Measurements from ENCODE around the gene SPTLC2.

The SPTLC2 gene

DNA sequence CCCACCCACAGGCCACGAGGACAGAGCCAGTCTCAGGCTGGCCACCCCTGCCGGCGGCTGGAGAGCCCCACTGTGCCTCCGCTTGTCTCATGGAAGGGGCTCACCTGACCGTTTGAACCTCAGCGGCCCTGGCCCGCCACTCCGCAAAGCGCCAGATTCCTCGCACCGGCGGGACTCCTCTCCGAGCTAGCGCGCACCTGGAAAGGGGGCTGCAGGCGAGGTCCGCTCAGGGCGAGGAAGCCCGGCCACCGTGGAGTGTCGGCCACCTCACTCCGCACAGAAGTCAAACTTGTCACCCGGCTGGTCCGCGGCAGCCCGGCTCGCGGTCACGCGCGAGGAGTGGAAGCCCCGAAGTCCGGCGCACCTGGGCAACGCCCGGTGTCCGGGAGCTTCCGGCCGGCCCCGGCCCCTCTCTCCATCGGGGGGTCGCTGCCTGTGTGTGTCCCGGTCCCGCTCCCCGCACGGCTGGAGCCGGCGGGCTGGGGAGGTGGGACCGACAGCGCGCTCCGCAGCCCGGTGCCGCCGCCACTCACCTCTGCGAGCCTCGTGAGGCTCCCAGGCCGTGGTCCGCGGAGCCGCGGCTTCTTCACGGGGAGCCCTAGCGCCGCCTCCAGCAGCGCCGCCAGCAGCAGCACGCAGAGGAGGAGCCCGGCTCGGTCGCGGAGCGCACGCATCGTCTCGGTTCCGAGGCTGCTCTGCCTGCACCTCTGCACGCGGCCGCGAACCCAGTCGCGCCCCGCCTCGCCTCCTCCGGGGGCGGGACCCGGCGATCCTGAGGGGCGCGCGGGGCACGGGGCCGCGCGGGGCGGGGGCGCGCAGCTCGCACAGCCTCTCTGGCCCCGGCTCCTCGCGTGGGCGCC lies 118.1 kb downstream of the SPTLC2 start, which contains the start of gene ISM2:
Gene ISM2, minus strand, starts transcription at position 697 of the 860 bp plus-strand sequence. Its CDS starts 23 bp downstream, at position 674.
- DNase-seq: peak; percentile 44

DNA sequence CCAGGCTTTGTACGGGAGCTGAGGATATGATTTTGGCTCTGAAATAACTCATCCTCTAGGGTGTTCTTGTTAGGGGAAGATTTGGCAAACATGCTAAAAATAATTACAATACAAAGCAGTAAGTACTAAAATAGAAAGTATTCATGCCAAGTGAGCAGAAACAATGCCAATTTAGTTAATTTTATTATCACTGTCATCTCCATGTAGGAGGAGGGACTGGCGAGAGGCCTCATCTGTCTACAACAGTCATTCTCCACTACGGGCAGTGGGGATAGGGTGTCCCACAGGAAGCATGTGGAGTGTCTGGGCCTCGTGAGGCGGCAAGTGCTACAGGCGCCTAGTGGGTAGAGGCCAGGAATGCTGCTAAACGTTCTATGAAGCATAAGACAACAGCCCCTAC lies 121.1 kb downstream of the SPTLC2 start:
- no peak for DNase-seq

DNA sequence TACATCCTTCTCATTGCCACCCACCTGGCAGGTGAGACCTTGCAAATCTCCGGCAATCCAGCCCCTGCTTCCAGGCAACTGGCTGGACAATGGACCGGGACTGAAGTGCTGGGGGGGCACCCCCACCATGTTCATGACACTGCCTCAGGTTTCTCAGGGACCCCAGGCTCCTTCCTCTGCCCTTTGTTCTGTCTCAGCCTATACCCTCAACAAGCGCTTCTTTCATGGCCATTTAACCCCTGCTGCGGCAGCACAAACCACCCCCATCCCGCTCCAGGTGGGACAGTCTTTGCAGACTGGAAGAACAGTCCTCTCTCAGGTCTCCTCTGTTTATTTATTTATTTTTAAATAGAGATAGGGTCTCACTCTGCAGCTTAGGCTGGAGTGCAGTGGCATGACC lies 125.4 kb downstream of the SPTLC2 start:
- DNase-seq: no peak

DNA sequence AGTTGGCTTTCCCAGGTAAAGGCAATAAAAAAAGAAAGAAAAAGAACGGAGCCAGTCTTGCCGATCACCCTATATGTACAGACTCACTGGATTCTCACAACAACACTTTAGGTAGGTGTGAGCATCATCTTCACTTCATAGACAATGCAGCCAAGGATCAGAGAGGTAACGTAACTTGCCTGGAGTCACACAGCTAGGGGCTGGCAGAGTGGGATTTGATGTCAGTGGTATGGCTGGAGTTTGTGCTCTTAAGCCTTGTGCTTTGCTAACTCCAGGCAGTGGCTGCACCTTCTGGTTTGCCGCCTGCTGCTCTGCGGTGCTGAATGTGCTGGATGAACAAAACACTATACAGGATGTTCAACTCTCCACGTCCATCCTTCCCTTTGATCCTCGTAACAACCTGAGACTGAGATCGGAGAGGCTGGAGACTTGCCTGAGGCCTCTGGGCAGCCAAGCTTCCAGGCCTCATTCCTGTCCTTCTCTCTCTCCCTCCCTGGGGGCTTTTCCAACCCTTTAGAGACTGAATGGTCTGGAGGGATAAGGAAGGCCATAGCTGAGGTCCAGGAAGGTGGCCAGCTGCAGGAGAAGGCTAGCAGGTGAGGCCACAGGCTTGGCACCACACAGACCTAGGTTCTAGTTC lies 126.0 kb downstream of the SPTLC2 start:
- no peak for DNase-seq

DNA sequence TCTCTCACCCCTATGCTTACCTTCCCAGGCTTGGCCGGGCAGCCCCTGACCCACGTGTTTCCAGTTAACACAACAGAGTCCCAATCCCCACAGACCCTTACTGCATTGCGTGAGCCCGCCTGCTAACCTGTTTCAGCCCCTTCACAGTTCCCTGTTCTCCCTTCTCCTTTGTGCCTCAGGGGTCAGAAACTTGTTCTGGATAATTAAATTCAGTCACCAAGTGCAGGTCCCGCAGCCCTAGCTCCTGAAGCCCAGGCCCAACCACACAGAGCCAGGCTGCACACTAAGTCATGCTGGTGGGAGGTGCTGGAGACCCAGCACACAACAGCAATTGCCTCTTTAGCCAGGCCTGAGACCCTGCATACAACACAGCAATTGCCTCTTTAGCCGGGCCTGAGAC lies 127.4 kb downstream of the SPTLC2 start:
- no peak for DNase-seq

DNA sequence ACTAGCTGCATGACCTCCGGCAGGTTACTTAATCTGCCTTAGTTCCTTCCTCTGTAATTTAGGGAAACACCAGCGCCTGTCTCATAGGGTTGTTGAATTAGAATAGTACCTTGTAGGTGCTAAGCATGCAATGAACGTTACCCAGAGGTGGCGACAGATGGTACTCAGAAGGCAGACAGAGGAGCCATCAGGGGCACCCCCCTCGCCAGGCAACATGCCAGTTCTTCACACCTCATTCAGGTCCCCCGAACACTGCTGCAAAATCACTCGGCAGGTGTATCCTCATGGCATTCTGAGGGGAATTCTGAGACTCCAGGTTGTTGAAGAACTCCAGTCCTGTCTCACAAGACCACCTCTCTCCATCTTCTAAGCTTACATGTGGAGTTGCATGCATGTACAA lies 127.9 kb downstream of the SPTLC2 start:
- no peak for DNase-seq

DNA sequence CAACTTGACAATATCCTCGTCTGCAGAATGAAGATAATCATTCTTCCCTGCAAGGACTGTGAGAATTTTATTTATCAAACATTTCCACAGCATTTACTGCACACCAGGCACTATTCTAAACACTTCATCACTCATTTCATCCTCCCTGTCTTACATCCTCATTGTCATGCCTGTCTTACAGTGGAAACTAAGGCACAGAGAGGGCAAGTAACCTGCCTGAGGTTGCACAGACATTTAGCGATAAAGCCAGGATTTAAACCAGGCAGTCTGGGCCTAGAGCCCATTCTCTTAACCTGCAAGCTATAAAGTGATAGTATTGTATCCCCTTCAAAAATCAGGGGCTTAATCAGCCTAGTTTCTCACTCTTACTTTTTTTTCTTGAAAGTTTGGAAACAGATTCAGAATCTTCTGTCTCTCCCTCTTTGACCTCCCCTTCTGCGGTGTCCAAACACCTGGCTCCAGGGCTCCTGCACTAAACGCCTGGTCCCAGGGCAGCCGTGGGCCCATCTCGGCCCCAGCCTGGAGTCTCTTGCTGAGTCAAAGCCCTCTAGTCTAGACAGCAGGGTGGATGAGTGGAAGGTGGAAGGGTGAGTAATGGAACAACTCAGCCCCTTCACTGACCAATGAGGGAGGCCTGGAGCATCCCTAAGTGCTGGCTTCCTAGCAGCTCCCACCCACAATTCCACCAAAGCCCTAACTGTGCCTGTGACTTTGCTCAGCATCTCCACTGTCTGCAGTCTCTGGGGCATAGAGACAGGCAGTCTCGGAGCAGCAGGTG lies 130.3 kb downstream of the SPTLC2 start:
- DNase-seq: no peak

DNA sequence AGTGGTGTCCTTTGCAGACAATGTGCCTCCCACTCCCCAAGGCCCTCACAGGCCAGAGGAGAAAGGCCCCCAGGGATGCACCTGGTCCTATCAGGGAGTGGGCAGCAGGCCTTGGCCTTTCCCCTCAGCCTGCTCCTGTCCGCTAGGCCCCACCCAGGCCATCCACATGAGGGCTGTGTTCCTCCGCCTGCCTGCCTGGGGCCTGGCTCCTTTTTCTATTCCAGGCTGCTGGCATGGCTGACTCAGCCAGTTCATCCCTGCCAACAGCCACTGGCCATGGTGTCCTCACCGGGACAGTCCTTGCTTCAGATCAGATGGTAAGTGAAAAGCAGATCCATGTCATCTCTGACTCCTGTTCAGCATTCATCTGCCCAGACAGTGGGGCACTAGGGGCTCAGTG lies 131.2 kb downstream of the SPTLC2 start:
- no peak for DNase-seq

GRCh38 chr14:77482422-77482821 lies 134.0 kb downstream of the SPTLC2 start:
- DNase-seq: no peak

DNA sequence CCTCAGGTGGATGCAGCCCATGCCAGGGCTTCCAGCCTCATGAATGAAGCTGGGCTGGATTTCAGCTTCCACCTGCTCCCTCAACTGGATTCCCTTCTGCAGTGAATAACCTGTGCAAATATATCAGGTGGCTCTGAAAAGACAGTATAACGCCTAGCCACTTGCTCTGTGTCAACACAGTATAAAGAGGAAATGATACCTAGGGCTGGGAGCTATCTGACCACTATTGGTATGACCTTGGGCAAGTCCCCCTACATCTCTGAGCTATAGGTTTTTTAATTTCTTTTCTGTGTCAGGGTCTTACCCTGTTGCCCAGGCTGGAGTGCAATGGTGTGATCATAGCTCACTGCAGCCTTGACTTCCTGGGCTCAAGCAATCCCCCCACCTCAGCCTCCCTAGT lies 137.6 kb downstream of the SPTLC2 start:
- no peak for DNase-seq

GRCh38 chr14:77478029-77478428 lies 138.4 kb downstream of the SPTLC2 start:
- no peak for DNase-seq

GRCh38 chr14:77475432-77476115 lies 140.9 kb downstream of the SPTLC2 start:
- DNase-seq: no peak

DNA sequence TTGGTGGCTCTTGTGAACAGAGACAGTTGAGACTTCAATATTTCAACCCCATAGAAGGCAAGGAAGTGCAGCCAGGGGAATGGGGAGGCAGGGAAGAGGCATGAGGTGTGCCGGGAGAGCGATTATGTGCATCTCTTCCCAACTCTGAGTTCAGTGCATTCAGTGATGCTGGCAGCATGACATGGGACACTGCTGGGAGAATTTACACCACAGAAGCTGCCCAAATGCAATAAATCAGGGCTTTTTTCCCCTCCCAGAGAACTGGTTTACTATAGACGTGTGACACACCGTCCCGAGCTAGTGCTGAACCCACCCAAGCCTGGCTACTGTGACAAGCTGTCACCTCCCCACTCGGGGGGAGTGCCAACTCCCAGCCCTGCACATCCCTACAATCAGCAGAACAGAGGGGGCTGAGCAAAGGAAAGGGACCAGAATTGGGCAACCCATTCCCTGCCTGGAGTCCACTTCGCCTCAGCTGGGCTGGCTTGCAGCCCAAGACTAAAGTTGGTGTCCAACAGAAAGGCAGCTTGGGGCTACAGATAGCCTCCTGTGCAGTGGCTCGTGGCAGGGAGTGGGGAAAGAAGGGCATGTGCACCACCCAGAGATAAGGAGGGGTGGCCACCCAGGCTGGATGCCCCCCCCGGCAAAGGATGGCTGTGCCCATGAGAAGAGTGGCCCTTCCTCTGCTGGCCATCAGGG lies 141.8 kb downstream of the SPTLC2 start:
- DNase-seq: no peak

GRCh38 chr14:77473921-77474320 lies 142.5 kb downstream of the SPTLC2 start:
- no peak for DNase-seq

DNA sequence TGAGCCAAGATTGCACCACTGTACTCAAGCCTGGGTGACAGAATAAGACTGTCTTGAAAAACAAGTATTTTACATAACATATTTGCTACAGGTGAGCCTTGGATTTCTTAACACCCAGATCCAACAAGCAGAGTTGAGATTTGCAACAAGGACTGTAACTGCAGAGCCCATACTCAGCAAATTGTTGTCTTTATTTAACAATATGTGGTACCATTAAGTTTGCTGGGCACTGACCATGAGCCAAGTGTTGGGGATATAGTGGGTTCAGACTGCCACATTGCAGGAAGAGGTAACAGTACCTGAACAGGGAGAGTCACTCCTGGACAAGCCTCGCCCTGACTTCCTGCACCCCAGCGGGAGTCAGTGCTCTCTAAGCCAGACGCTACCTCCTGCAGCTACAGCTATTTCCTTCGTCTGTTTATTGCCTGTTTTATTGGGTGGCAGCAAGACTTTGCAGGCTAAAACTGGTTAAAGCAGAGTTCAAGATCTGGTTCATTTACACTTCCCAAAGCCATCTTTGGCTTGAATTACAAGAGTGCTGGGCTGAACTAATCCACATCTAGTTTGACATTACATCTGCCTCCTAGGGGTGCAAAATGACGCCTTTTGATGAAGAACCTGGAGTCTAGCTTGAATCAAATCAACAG lies 146.1 kb downstream of the SPTLC2 start:
- DNase-seq: no peak

- DNase-seq: no peak
Measured at GRCh38 chr14:77469539-77469938, 146.9 kb downstream of the SPTLC2 start.

DNA sequence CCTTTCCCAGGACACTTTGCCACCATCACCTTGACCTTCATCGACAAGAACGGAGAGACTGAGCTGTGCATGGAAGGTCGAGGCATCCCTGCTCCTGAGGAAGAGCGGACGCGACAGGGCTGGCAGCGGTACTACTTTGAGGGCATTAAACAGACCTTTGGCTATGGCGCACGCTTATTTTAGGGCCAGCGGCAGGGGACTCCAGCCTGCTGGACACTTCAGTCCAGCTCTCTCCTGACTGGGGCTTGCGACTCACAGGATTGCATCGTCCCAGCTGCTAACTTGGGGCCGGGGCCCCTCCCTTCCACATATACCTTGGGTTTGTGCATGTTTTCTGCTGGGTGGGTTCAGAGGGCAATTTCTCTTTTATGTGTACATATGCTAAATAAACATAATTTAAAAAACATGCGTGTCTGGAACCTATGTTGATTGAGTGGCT lies 147.4 kb downstream of the SPTLC2 start:
- DNase-seq: no peak

GRCh38 chr14:77467801-77468200 lies 148.6 kb downstream of the SPTLC2 start:
- DNase-seq: no peak

DNA sequence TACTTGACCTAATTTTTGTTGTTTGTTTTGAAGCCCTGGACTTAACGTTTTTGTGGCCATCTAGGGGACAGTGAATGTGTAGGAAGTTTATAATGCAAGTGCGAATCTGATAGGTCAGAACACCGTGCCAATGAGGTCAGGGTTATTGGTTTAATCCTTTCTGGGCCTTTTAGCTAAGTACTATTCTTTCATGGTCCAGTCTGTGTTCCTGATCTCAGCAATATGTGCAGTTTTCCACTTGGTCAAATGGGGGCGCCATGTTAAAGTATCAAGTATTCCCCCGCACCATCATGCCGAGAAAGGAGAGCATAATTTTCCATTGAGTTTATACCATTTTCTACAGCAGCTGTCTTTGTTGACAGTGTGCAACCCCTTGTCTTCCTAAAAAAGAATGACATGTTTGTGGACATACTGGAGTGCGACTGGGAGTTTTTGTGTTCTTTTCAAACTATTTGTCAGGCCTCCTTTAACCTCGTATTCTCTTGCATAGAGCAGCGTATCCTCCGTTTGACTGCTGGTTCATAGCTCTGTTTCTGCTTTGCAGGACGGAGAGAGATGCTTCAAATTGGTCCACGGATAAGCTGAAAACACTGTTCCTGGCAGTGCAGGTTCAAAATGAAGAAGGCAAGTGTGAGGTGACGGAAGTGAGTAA lies 157.2 kb downstream of the SPTLC2 start:
- DNase-seq: peak; percentile 42

DNA sequence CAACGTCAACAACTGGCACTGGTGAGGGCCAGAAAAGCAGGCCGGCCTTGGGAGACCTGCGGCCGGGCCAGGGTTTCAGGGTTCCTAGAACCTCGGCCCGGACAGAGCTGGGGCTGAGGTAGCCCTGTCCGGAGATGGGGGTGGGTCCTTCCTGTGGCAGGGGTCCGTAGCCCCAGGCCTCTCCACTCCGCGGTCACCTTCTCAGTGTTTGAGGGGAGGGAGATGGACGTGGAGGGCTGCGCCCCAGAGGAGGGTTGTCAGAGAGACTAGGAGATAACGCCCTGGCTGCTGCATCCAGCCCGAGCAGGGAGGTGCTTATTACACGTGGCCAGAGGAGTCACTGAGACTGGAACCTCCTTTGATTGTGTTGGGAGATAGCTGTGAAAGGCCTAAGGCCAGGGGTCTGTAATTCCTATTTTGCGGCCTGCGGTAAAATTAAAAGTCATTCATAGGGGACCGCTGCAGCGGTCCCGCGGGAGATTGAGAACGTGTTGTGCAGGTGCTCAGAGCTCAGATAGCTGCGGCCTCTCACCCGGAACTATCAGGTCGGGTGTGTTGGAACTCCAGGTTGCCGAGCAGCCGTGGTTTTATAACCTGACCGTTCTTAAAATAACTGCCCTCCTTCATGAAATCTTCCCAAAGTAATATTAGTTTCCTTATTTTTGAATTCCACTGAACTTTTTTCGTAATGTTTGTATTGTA lies 158.0 kb downstream of the SPTLC2 start:
- DNase-seq: peak; percentile 20
